GM21529 (cell line): ENCODE data around the gene PTPRQ.

ENCODE experiments used
- ATAC-seq: cut with Tn5 transposase; IDR thresholded peaks from one replicate; pipeline ENCODE4 v1.9.1; 2021; ENCODE audit not compliant: unreplicated experiment

Gene PTPRQ

GRCh38 chr12:80700327-80700726 is 256.3 kb downstream of the PTPRQ start:
- ATAC-seq = no peak

GRCh38 chr12:80701388-80701787 is 257.4 kb downstream of the PTPRQ start:
- ATAC-seq = no peak

GRCh38 chr12:80702889-80703805 is 259.1 kb downstream of the PTPRQ start:
- ATAC-seq = peak; percentile 87

DNA sequence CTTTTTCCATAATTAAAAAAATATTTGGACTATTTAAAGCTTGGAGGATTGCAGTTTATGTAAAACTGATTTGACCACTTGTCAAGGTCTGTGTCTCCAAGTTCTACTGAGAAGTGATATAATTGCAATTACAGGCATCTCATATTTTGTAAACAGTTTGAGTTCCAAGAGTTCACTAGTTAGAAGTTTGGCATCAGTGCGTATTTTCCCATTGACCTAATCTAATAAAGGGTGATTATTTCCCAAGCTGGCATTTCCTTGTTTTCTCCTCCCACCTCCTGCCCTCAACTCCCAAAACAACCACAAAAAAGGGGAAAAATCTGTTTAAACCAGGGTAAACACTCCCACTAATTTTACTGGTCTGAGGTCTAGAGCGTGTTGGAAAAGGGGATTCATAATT is 260.4 kb downstream of the PTPRQ start:
- no peak for ATAC-seq

GRCh38 chr12:80707126-80707829 is 263.2 kb downstream of the PTPRQ start, which contains the start of gene MYF6:
Gene MYF6 (plus strand): TSS chr12:80707634. CDS start chr12:80707720, 86 bp downstream.
- ATAC-seq = no peak

DNA sequence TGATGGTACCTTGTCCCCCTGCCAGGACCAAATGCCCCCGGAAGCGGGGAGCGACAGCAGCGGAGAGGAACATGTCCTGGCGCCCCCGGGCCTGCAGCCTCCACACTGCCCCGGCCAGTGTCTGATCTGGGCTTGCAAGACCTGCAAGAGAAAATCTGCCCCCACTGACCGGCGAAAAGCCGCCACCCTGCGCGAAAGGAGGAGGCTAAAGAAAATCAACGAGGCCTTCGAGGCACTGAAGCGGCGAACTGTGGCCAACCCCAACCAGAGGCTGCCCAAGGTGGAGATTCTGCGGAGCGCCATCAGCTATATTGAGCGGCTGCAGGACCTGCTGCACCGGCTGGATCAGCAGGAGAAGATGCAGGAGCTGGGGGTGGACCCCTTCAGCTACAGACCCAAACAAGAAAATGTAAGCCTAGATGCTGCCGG is 263.8 kb downstream of the PTPRQ start:
- no peak for ATAC-seq

GRCh38 chr12:80708259-80708974 is 264.4 kb downstream of the PTPRQ start:
- no peak for ATAC-seq

GRCh38 chr12:80708975-80709328 is 264.9 kb downstream of the PTPRQ start:
- no peak for ATAC-seq

DNA sequence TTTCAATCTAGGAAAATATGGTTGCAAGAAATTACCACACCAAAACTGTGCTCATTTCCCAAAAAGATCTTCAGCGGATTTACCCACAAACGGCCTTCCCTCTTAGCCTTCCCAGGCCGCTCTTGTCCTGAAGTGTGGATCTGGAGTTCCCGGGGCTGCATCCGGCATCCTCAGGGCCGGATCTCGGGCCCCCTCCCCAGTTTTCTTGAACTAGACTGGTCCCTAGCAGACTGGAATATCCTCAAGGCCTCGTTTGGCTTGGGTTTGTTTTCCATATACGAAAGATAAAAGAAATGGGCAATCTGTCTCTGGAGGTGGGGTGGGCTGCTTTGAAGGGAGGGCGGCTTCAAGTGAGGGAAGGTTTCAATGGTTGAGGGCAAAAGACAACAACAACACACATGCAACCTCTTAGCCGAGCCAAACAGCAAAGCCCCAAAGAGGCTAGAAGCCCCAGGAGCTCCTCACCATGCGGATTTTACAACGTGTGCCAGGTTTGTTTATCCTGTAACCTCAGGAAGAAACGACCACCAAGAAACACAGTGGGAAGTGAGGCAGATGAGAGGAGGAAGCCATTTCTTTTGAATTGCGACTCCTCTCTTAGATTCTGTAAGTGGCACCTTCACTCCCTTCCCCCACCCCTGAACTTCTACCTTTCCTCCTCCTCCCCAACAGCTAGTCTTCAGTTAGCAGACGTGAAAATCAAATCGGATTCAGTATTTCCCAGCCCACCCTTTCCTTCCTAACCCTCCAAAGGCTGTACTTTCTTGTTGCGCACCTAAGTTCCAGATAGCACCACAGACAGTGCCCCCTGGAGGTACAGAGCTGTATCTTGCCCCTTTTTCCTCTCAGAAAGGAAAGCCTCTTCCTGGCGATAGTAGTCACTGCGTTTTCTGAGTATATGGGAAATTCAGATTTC is 266.0 kb downstream of the PTPRQ start:
- peak; percentile 52 for ATAC-seq

GRCh38 chr12:80710727-80711449 is 266.9 kb downstream of the PTPRQ start:
- ATAC-seq = peak; percentile 25

DNA sequence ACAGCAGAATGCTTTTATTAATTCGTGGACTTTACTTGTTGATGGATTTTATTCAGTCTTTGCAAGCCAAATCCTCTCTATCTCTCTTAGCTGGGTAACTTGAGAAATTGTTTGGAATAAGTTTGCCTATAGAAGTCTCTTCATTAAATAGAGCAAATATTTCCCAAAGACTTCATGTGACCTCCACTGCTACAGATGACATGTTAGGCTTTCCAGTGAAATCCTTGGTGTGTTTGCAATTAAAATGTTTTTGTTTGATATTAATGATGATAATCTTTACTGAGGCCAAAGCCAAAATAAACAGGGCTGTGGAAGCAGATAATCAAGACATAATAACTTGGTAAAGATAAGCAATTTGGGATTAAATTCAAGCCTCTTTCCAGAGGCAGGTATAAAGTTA is 267.8 kb downstream of the PTPRQ start:
- ATAC-seq = no peak

DNA sequence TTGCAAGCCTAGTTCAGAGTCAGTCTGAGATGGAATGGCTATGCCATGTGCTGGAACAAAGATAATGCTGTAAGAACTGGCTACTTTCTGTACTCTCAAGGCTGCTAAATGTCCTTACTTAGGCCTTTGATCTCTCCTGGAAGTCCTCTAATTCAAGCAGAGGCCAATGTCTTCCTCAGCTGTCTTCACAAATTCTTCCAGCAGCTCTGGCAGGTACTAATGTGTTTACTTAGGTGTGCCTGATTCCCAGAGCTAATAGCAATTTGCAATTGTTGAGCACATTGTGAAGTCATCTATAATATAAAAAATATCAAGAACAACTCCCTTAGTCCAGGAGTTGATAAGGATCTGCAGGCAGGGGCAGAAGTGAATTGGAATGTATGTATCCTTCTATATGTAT is 268.8 kb downstream of the PTPRQ start:
- no peak for ATAC-seq

DNA sequence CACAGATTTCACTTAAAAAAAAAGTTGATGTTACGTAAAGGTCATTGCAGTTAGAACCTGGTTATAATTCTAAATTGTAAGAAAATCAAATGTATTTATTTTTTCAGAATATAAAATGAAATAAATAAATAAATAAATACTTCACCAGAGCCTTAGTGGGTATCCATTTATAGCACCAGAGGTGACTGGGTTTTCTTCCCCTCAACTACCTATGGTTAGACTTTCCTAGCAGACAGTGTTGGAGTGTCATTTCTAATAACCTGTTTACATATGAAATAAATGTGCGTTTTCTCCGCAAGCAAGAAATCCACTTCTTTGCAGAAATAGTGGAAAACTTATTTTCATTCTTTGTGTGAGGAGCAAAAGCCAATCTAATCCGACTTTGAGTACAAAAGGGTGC is 269.4 kb downstream of the PTPRQ start:
- no peak for ATAC-seq

GRCh38 chr12:80714055-80714454 is 270.0 kb downstream of the PTPRQ start:
- ATAC-seq = no peak

GRCh38 chr12:80714846-80715245 is 270.8 kb downstream of the PTPRQ start:
- no peak for ATAC-seq

DNA sequence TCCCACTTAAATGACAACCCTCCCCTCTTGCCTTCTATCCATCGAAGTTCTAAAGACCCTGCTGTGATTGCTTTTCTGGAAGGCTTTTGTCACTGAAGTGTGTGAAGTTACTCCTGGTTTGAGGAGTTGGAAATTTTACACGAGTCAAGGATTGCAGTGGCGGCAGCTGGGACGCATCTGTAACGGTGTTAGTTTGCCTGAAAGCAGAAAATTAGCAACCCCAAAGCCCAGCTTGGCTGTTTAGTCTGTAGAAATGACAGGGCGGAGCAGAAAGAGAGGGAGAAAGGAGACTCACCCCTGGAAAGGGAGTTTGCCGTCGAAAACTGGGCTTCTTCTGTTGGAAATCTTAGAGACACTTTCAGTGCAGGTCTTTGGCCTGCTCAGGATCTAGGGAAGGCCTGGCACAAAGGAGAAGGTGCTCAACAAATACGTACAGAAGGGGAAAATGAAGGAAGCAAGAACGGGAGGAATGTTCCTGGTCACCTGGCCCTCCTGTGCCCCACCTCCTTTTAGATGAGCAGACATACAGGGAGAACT is 271.7 kb downstream of the PTPRQ start:
- ATAC-seq = no peak

- ATAC-seq = no peak
Measured at GRCh38 chr12:80716696-80717469, 272.8 kb downstream of the PTPRQ start, which contains the start of gene MYF5. Gene MYF5 (plus strand): TSS chr12:80716912. CDS start chr12:80717064, 152 bp downstream.

- no peak for ATAC-seq
Measured at GRCh38 chr12:80717856-80718255, 273.8 kb downstream of the PTPRQ start.

GRCh38 chr12:80720516-80720915 is 276.5 kb downstream of the PTPRQ start:
- ATAC-seq = no peak
